Central memory CD8-positive, alpha-beta T cell (primary cell): ENCODE results near the gene TBC1D5.
A peak's percentile ranks its signal among the peaks of the same experiment; 100 is the strongest.

Source experiments
- ATAC-seq: fragments of 150-1000 bp; cut with Tn5 transposase; replicated peaks from 2 replicates; pipeline ENCODE4 v1.10.0; 2022; ENCODE audit warnings: mild to moderate bottlenecking, moderate FRiP score, moderate number of reproducible peaks; ENCODE audit not compliant: poor library complexity, severe bottlenecking; ENCODE audit errors: extremely low read depth
- DNase-seq, 2 donors: peaks; one replicate each; pipeline ENCODE4 v3.0.0; 2021; ENCODE audit warnings: low spot score in 2 of 2
- H3K27ac Mint-ChIP-seq: one replicate; pipeline ENCODE4 v1.8.0; 2022; ENCODE audit warnings: low read depth, mild to moderate bottlenecking, moderate library complexity, mixed read lengths
- H3K27me3 Mint-ChIP-seq: one replicate; pipeline ENCODE4 v1.8.0; 2022; ENCODE audit warnings: mixed read lengths
- H3K36me3 Mint-ChIP-seq: one replicate; pipeline ENCODE4 v1.8.0; 2022; ENCODE audit warnings: mild to moderate bottlenecking, moderate library complexity, mixed read lengths; ENCODE audit not compliant: insufficient read depth
- H3K4me1 Mint-ChIP-seq: one replicate; pipeline ENCODE4 v1.8.0; 2022; ENCODE audit warnings: mixed read lengths
- H3K4me3 Mint-ChIP-seq: one replicate; pipeline ENCODE4 v1.8.0; 2022; ENCODE audit warnings: mild to moderate bottlenecking, moderate library complexity, mixed read lengths
- H3K9me3 Mint-ChIP-seq: one replicate; pipeline ENCODE4 v1.8.0; 2022; ENCODE audit warnings: mixed read lengths

TBC1D5 gene

GRCh38 chr3:17529677-17530076, 212.8 kb downstream of the TBC1D5 start:
- H3K27me3 Mint-ChIP-seq, result no peaks in the 10 kb centered on the region
- H3K4me1 Mint-ChIP-seq, result peaks cover 11% of the 10 kb centered on the region
- H3K4me3 Mint-ChIP-seq, result no peak overlapping the region
- DNase-seq, result no peak
- no peaks in the 10 kb centered on the region for H3K9me3 Mint-ChIP-seq
- no peak overlapping the region for H3K27ac Mint-ChIP-seq
- no peak for ATAC-seq
- peaks cover 2% of the 10 kb centered on the region for H3K36me3 Mint-ChIP-seq

- Mint-ChIP-seq H3K36me3 (no peaks in the 10 kb centered on the region), H3K9me3 (no peaks in the 10 kb centered on the region), H3K27me3 (no peaks in the 10 kb centered on the region), H3K27ac (no peak overlapping the region), H3K4me1 (peaks cover 48% of the 10 kb centered on the region), H3K4me3 (no peak overlapping the region)
- ATAC-seq (no peak), DNase-seq (no peak)
These were observed 224.0 kb downstream of the TBC1D5 start for GRCh38 chr3:17518189-17519059.

- ATAC-seq (no peak), DNase-seq (no peak)
- Mint-ChIP-seq H3K27me3 (no peaks in the 10 kb centered on the region), H3K36me3 (peaks cover 2% of the 10 kb centered on the region), H3K27ac (no peak overlapping the region), H3K4me3 (no peak overlapping the region), H3K4me1 (peaks cover 42% of the 10 kb centered on the region), H3K9me3 (no peaks in the 10 kb centered on the region)
These were observed 226.8 kb downstream of the TBC1D5 start for GRCh38 chr3:17515445-17516234.

- H3K9me3 Mint-ChIP-seq, result no peaks in the 10 kb centered on the region
- no peak overlapping the region for H3K27ac Mint-ChIP-seq
- H3K4me1 Mint-ChIP-seq, result peaks cover 37% of the 10 kb centered on the region
- no peak overlapping the region for H3K4me3 Mint-ChIP-seq
- H3K27me3 Mint-ChIP-seq, result no peaks in the 10 kb centered on the region
- ATAC-seq, result peak; percentile 49
- no peak for DNase-seq
- H3K36me3 Mint-ChIP-seq, result peaks cover 2% of the 10 kb centered on the region
These were observed 227.8 kb downstream of the TBC1D5 start for GRCh38 chr3:17514597-17514996.

GRCh38 chr3:17510265-17510664, 232.2 kb downstream of the TBC1D5 start:
- H3K27ac Mint-ChIP-seq, result no peak overlapping the region
- ATAC-seq, result no peak

GRCh38 chr3:17508180-17508752, 234.2 kb downstream of the TBC1D5 start:
- Mint-ChIP-seq H3K27ac (no peak overlapping the region), H3K27me3 (no peaks in the 10 kb centered on the region), H3K4me3 (no peak overlapping the region), H3K4me1 (no peaks in the 10 kb centered on the region), H3K9me3 (no peaks in the 10 kb centered on the region), H3K36me3 (peaks cover 2% of the 10 kb centered on the region)
- no peak for ATAC-seq
- DNase-seq, result no peak

More at GRCh38 chr3:17510265-17510664, 232.2 kb downstream of the TBC1D5 start:
- H3K27me3 Mint-ChIP-seq, result no peaks in the 10 kb centered on the region
- DNase-seq, result no peak
- peaks cover 8% of the 10 kb centered on the region for H3K4me1 Mint-ChIP-seq
- no peaks in the 10 kb centered on the region for H3K9me3 Mint-ChIP-seq
- no peak overlapping the region for H3K4me3 Mint-ChIP-seq
- H3K36me3 Mint-ChIP-seq, result peaks cover 2% of the 10 kb centered on the region

GRCh38 chr3:17507480-17507879, 235.0 kb downstream of the TBC1D5 start:
- ATAC-seq (no peak), DNase-seq (no peak)
- Mint-ChIP-seq H3K4me3 (no peak overlapping the region), H3K9me3 (no peaks in the 10 kb centered on the region), H3K4me1 (no peaks in the 10 kb centered on the region), H3K27ac (no peak overlapping the region), H3K36me3 (no peaks in the 10 kb centered on the region), H3K27me3 (no peaks in the 10 kb centered on the region)

GRCh38 chr3:17505856-17506255, 236.6 kb downstream of the TBC1D5 start:
- no peaks in the 10 kb centered on the region for H3K9me3 Mint-ChIP-seq
- H3K27ac Mint-ChIP-seq, result no peak overlapping the region
- no peaks in the 10 kb centered on the region for H3K27me3 Mint-ChIP-seq
- H3K4me1 Mint-ChIP-seq, result no peaks in the 10 kb centered on the region
- H3K36me3 Mint-ChIP-seq, result no peaks in the 10 kb centered on the region
- H3K4me3 Mint-ChIP-seq, result no peak overlapping the region
- DNase-seq (no peak), ATAC-seq (no peak)

- DNase-seq (no peak), ATAC-seq (no peak)
- Mint-ChIP-seq H3K9me3 (no peaks in the 10 kb centered on the region), H3K36me3 (no peaks in the 10 kb centered on the region), H3K4me1 (no peaks in the 10 kb centered on the region), H3K4me3 (no peak overlapping the region), H3K27ac (no peak overlapping the region), H3K27me3 (no peaks in the 10 kb centered on the region)
These were observed 240.7 kb downstream of the TBC1D5 start for GRCh38 chr3:17501745-17502144.

GRCh38 chr3:17500618-17501017, 241.8 kb downstream of the TBC1D5 start:
- H3K4me3 Mint-ChIP-seq, result no peak overlapping the region
- DNase-seq, result no peak
- ATAC-seq, result no peak
- no peaks in the 10 kb centered on the region for H3K27me3 Mint-ChIP-seq
- H3K36me3 Mint-ChIP-seq, result no peaks in the 10 kb centered on the region
- no peaks in the 10 kb centered on the region for H3K9me3 Mint-ChIP-seq
- no peak overlapping the region for H3K27ac Mint-ChIP-seq
- no peaks in the 10 kb centered on the region for H3K4me1 Mint-ChIP-seq

- H3K4me3 Mint-ChIP-seq, result no peak overlapping the region
- peaks cover 5% of the 10 kb centered on the region for H3K4me1 Mint-ChIP-seq
- peaks cover 7% of the 10 kb centered on the region for H3K9me3 Mint-ChIP-seq
- H3K36me3 Mint-ChIP-seq, result peaks cover 3% of the 10 kb centered on the region
- no peaks in the 10 kb centered on the region for H3K27me3 Mint-ChIP-seq
- DNase-seq (no peak), ATAC-seq (no peak)
- no peak overlapping the region for H3K27ac Mint-ChIP-seq
These were observed 248.2 kb downstream of the TBC1D5 start for GRCh38 chr3:17494117-17494809.

GRCh38 chr3:17491601-17492000, 250.8 kb downstream of the TBC1D5 start:
- H3K9me3 Mint-ChIP-seq, result peaks cover 7% of the 10 kb centered on the region
- no peak overlapping the region for H3K4me3 Mint-ChIP-seq
- H3K4me1 Mint-ChIP-seq, result peaks cover 5% of the 10 kb centered on the region
- no peaks in the 10 kb centered on the region for H3K27me3 Mint-ChIP-seq
- peaks cover 3% of the 10 kb centered on the region for H3K36me3 Mint-ChIP-seq
- DNase-seq (no peak), ATAC-seq (no peak)
- H3K27ac Mint-ChIP-seq, result no peak overlapping the region
